ENCODE results near the gene PRRT3.

GRCh38 chr3:9914011-9914410 is 38.2 kb downstream of the PRRT3 start:
- TF ChIP-seq ZBTB33 (CRISPR knock-in tag; IDR thresholded peaks at IDR 0.05) (no peak), ZBTB49 (CRISPR knock-in tag; IDR thresholded peaks at IDR 0.05; ENCODE audit: borderline replicate concordance) (no peak), CTCF (IDR thresholded peaks at IDR 0.05 in 2 of 3, conservative IDR thresholded peaks at IDR 0.05 in 1 of 3; ENCODE audit: insufficient read depth in 2 of 3, low read depth in 1 of 3, low read length in 3 of 3) (no peak), ZNF23 (CRISPR knock-in tag; IDR thresholded peaks at IDR 0.05) (no peak), SREBF2 (CRISPR knock-in tag; IDR thresholded peaks at IDR 0.05) (no peak), ZNF140 (CRISPR knock-in tag; IDR thresholded peaks at IDR 0.05) (no peak)

Measured in K562 (cell line).